GM19035 (cell line): ENCODE measurements around the gene COQ8B.

Experiments
- ATAC-seq: cut with Tn5 transposase; IDR thresholded peaks from one replicate; pipeline ENCODE4 v1.9.1; 2021; ENCODE audit not compliant: unreplicated experiment

Gene COQ8B

DNA sequence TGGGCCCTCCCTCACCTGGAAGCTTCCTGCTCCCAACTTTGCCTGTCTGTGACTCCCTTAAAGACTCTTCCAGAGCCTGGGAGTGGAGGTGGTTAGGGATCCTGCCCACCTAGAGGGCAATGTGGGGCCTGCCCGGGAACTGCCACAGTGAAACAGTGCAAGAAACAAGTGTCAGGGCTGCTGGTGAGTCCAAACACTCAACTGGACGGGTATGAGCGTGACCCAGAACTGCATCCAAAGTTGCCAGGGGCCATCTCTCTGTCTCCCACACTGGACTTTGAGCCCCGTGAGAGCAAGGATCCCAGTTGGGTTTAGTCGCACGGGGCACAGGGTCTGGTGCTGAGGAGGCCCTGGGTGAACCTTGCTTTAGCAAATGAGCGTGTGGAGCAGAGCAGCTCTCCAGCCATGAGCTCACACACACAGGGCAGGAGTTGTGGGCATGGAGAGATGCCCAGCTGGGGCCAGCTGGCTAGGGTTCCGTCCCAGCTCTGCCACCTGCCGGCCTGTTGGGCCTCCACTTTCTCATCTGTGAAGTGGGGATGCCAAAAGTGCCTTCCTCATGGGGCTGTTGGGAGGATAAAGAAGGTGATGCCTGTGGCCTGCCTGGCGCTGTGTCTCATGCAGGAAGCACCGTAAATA, 23.4 kb downstream of the COQ8B start:
- no peak for ATAC-seq

- no peak for ATAC-seq
Measured at GRCh38 chr19:40692212-40692551, 24.5 kb downstream of the COQ8B start.

- ATAC-seq, result no peak
Measured at GRCh38 chr19:40691421-40692211, 25.1 kb downstream of the COQ8B start.

DNA sequence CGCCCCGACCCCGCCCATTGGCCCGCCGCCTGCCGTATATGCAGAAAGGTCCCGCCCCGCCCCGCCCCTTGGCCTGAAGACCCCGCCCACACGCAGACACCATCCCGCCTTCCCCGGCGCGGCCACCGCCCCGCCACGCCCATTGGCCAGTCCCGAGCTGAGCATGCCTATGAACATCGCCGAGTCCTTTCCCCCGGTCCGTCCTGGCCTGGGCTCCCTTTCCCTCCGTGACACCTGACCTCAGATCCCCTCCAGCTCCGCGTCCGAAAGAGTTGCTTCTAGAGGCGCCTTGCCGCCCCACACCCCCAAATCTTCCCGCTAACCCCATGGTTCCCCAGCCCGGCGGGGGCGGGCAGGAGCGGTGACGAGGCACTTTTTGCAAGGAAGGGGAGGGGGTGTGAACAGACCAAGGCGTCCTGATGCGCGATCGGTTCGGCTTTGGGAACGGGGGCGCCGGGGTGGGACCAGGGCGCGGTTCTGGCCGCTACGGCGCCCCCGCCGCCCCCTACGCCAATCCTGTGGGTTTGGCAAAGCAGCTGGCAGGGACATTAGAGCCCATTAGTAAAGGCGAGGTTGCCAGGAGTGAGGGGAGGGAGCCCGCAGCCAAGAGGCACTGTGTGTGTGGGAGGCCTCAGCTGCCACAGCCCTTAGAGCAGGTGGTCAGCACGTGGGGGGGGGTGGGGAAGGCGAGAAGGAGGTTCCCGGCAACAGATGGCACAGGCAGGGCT, 25.8 kb downstream of the COQ8B start:
- peak; percentile 74 for ATAC-seq

- ATAC-seq, result no peak
Measured at GRCh38 chr19:40690050-40690692, 26.5 kb downstream of the COQ8B start, which contains the start of gene NUMBL. Gene NUMBL, minus strand, starts transcription at chr19:40690651. Its CDS starts 168 bp downstream, at chr19:40690483.

DNA sequence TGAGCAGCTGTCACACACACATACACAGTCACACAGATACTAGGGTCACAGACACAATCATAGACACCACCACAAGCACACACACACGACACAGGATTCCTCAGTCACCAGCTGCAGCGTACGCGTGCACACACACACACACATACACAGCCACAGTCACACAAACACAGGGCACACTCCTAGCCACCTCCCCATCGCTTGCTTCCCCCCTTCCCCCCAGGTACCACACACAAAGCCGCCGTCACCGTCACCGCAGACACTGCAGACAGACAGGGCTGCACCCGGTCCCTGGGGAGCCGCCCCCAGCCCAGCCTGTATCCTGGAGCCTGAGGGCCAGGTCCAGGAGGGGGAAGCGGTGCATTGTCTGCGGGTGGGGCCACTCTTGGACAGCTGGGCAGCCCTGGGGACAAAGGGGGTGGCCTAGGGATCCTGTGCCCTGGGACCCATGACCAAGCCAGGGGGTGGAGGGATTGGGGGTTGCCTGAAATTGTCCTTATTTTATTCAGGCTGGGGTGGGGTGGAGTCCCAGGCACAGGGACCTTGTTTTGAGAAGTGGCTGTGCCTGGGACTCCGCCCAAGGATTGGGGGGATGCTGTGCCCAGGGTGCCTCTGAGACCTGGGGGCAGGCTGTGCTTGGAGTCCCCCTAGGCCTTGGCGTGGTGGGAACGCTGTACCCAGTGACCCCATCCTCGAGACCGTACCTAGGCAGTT, 27.2 kb downstream of the COQ8B start:
- no peak for ATAC-seq

DNA sequence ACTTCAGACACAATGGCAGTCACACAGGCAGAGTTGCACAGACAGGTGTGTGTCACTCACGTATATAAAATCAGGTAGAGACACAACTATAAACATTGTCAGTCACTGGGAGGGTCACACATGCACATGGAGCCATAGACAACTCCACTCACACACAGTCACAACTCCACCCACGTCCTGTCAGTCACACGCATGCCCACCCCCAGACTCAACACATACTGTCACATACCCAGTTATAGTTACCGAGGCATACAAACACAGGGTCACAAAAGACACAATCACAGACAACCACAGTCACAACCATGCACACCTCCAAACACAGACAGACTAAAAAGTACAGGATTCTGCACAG, 27.7 kb downstream of the COQ8B start:
- no peak for ATAC-seq

DNA sequence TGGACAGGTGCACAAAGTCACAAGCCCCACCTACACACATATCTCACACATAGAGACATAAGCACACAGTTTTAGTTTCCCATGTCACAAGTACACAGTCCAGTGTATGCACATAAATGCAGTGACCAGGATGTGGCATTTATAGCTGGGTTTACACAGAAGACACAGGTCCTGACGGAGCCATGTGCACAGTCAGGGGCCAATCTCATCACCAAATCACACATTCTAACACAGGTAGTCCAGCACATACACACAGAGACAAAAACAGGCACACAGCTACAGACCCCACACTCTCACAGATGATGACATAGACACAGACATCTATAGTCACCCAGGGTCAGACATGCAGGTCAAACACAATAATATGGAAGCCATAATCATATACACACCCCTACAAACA, 28.4 kb downstream of the COQ8B start:
- ATAC-seq, result no peak

- ATAC-seq, result no peak
Measured at GRCh38 chr19:40687525-40688016, 29.1 kb downstream of the COQ8B start.

- no peak for ATAC-seq
Measured at GRCh38 chr19:40686882-40687524, 29.7 kb downstream of the COQ8B start.

- ATAC-seq, result no peak
Measured at GRCh38 chr19:40685563-40685962, 31.1 kb downstream of the COQ8B start.

DNA sequence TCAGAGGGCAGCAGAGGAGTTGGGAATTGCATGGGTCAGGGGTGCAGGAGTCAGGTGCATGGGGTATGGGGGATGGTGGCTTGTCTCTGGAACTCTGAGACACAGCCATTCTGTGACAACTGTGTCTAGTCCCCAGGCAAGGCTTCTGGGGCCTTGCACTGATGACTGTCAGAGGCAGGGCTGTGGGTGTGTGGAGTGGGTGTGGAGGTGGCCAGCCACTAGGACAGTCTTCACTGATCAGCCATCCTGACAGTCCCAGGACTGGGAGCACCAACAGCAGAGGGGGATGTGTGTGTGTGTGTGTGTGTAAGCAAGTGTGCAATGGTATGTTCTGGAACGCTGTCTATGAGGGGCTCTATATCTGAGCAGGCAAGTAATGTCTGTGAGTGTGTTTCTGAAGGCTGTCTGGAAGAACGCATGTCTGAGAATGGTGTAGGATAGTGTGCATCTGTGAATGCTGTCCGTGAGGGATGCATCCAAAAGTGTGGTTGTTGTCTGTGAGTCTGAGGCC, 31.6 kb downstream of the COQ8B start:
- ATAC-seq, result no peak

- ATAC-seq, result no peak
Measured at GRCh38 chr19:40684280-40684679, 32.4 kb downstream of the COQ8B start.

DNA sequence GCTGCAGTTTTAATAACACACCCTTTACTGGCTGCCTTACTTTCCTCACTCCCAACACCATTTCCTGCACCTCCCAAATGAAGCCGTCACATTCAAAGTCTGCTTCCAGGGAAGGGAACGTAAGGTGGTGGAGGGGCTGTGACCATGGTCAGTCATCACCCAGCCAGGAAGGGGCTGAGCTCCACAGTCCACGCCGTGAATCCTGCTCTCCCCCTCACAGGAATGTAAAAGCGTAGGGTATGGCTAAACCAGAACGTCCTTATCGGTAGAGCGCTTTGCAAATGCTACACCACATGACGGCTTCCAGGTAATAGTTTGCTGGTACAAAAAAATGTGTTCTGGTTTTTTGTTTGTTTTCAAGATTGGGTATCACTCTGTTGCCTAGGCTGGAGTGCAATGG, 33.2 kb downstream of the COQ8B start:
- no peak for ATAC-seq

DNA sequence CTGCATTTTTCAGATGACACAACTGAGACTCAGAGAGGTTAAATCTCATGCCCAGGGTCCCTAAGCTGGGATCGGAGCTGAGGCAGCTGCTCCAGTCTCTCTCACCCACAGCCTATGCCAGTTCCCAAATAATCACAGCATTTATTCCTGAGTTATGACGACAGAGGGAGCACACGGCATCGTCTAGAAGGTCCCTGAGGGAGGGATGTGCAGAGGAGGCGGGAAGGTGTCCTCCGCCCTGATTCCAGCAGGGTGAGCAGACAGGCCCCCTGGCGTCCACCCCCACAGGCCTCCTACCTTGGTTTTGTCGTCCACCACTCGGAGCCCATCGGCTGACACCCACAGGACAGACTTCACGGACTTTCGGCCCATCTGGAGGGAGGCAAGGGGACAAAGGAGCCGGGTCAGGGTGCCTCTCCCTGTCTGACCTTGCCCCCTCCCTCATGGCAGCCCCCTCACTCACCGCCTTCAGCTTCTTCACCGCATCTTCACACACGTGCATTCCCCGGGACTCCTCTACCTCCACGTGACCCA, 34.2 kb downstream of the COQ8B start:
- no peak for ATAC-seq

GRCh38 chr19:40681039-40681438, 35.6 kb downstream of the COQ8B start:
- ATAC-seq, result no peak

DNA sequence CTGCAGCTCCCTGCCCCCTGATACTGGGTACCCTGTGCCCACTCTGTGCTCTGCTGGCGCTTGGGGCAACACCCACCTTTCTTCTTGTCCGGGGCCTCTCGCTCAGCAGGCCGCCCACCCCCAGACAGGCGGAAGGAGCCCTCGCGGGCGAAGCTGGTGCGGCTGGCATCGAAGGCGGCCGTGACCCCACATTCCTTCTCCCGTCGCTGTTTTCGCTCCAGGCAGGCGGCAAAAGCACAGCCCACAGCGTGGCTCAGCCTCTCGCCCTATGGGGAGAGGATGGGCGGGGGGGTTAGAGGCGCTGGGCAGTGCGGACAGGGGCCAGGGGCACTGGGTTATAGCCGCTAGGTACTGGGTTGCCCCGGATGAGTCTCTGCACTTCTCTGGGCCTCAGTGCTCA, 39.5 kb downstream of the COQ8B start:
- no peak for ATAC-seq

GRCh38 chr19:40674291-40674690, 42.4 kb downstream of the COQ8B start:
- ATAC-seq, result no peak

DNA sequence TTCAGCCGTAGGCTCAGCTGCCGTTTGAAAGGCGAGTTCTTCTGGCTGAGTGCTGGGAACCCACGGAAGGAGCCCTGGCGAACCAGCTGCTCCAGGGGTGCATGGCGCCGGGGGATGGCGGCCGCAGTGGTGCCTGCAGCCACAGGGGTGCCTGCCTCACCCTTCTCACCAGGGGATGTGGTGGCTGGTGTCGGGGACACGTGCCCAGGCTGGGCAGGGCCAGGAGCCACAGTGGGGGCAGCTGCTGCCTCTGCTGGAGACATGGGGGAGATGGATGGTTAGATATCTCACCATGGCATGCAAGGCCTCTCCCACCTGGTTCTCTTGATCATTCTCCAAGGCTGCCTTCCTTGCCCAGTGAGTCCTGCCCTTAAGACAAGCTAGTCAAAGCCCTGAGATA, 43.3 kb downstream of the COQ8B start:
- ATAC-seq, result no peak
